ENCODE measurements around the gene BTBD7.

The BTBD7 gene

GRCh38 chr14:93305725-93306418 is 27.0 kb downstream of the BTBD7 start:
- CTCF ChIA-PET, result interaction anchor here (1.0 to 1.4 kb wide), 2 partner anchors 13 to 18 kb away, joined by 3 to 4 read pairs; no protein-coding TSS in a partner anchor

GRCh38 chr14:93304771-93305170 is 28.1 kb downstream of the BTBD7 start:
- ChIA-PET CTCF (interaction anchor here (1.0 to 1.4 kb wide), 2 partner anchors 14 to 19 kb away, joined by 3 to 4 read pairs; no protein-coding TSS in a partner anchor), POLR2A (no interaction called here)
- no peak for DNase-seq (ENCODE audit: extremely low spot score)
- no peak for TF ChIP-seq CTCF (IDR thresholded peaks at IDR 0.05; ENCODE audit: control extremely low read depth, extremely low read depth, low read depth, missing control alignments)

More at GRCh38 chr14:93305725-93306418, 27.0 kb downstream of the BTBD7 start:
- DNase-seq (ENCODE audit: extremely low spot score), result no peak
- TF ChIP-seq CTCF (IDR thresholded peaks at IDR 0.05; ENCODE audit: control extremely low read depth, extremely low read depth, low read depth, missing control alignments), result no peak
- POLR2A ChIA-PET, result no interaction called here

GRCh38 chr14:93303659-93304058 is 29.2 kb downstream of the BTBD7 start:
- no peak for TF ChIP-seq CTCF (IDR thresholded peaks at IDR 0.05; ENCODE audit: control extremely low read depth, extremely low read depth, low read depth, missing control alignments)
- ChIA-PET CTCF (interaction anchor here (3.2 kb wide), 1 partner anchor 12 kb away, joined by 12 read pairs; no protein-coding TSS in a partner anchor), POLR2A (no interaction called here)
- DNase-seq (ENCODE audit: extremely low spot score), result no peak

- POLR2A ChIA-PET, result no interaction called here
- CTCF ChIA-PET, result interaction anchor here (1.3 to 3.2 kb wide), 2 partner anchors 11 to 33 kb away, joined by 4 to 12 read pairs; no protein-coding TSS in a partner anchor
These were observed 29.9 kb downstream of the BTBD7 start for GRCh38 chr14:93302688-93303581.

GRCh38 chr14:93301821-93302447 is 30.9 kb downstream of the BTBD7 start:
- DNase-seq (ENCODE audit: extremely low spot score), result no peak
- CTCF ChIA-PET, result interaction anchor here (1.3 to 3.2 kb wide), 3 partner anchors 10 to 123 kb away, joined by 3 to 12 read pairs (median 4); no protein-coding TSS in a partner anchor
- POLR2A ChIA-PET, result no interaction called here
- no peak for TF ChIP-seq CTCF (IDR thresholded peaks at IDR 0.05; ENCODE audit: control extremely low read depth, extremely low read depth, low read depth, missing control alignments)

More at GRCh38 chr14:93302688-93303581, 29.9 kb downstream of the BTBD7 start:
- TF ChIP-seq CTCF (IDR thresholded peaks at IDR 0.05; ENCODE audit: control extremely low read depth, extremely low read depth, low read depth, missing control alignments), result no peak
- DNase-seq (ENCODE audit: extremely low spot score), result no peak

- ChIA-PET CTCF (interaction anchor here (0.7 to 3.2 kb wide), 4 partner anchors 11 to 18 kb away, joined by 3 to 10 read pairs (median 4); no protein-coding TSS in a partner anchor), POLR2A (interaction anchor here (0.8 kb wide), 1 partner anchor 212 kb away, joined by 10 read pairs; no protein-coding TSS in a partner anchor)
- no peak for TF ChIP-seq CTCF (IDR thresholded peaks at IDR 0.05; ENCODE audit: control extremely low read depth, extremely low read depth, low read depth, missing control alignments)
- no peak for DNase-seq (ENCODE audit: extremely low spot score)
These were observed 33.0 kb downstream of the BTBD7 start for GRCh38 chr14:93299866-93300265.

Data from GM10248 (cell line).